NCI-H146 treated with DMSO at 0.1 percent for 48 hours (cell line): Measurements from ENCODE around the gene TPRG1.

Experiments
- DNase-seq: peaks from one replicate; lab custom pipeline; 2025; ENCODE audit not compliant: unreplicated experiment; lab: John Stamatoyannopoulos, UW

Gene TPRG1, protein sequence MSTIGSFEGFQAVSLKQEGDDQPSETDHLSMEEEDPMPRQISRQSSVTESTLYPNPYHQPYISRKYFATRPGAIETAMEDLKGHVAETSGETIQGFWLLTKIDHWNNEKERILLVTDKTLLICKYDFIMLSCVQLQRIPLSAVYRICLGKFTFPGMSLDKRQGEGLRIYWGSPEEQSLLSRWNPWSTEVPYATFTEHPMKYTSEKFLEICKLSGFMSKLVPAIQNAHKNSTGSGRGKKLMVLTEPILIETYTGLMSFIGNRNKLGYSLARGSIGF

GRCh38 chr3:189171707-189172106 is at the start of gene TPRG1:
Gene TPRG1 (plus strand): TSS chr3:189171971. CDS start chr3:189207385, 35,414 bp downstream.
- no peak for DNase-seq

GRCh38 chr3:189122110-189122509 is 49.7 kb upstream of the TPRG1 start:
- no peak for DNase-seq

- no peak for DNase-seq
These were observed 49.1 kb upstream of the TPRG1 start for GRCh38 chr3:189122526-189123205.

DNA sequence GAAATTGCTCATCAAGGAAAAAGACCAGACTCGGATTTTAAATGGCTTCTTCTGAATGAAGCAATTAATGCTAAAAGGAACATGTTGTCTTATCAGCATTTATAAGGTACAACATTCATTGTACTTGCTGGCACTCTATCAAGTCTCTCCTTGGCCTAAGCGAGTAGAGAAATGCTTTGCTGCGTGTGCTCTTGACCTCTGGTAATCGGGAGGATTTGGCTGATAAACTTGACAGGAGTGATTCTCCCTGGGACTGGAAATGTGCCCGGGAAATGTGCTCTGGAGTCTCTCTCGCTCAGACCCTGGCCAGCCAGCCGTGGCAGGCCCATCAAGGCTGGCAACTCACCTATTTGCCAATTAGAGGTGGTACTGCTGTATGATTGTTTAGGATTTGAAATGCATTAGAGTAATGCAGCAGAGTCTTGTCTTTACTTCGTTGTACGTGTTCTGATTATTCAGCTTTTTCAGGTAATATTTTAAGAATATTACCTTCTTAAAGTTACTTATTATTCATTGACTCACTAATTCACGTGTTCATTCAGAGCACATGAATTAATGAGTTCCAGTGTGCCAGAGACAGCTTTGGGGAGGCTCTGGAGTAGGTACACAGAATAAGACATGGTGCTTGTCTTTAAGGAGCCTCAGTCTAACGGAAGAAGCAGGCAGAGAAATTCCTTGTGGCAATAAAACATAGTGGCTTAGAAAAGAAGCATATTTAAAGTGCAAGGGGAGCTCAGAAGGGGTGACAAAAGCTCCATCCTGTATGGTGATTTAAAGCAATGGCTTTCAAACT is 48.0 kb upstream of the TPRG1 start:
- DNase-seq: no peak

- DNase-seq: no peak
These were observed 39.5 kb upstream of the TPRG1 start for GRCh38 chr3:189132231-189132671.

DNA sequence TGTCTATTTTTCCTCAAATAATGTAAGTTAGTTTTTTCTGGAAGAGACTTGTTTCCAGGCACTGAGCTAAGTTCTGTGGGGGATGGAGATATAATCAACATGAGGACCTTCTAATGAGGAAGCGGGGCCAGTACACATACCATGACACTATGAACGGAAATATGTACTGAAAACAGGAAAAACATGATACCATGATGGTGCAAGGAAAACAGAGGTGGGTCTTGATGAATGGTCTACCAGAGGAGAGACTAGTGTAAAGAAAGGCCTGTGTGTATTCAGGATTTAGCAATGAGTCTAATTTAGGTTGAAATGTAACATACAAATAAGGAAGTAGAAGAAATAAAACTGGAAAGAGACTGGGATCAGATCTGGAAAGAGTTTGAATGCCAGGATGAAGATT is 38.9 kb upstream of the TPRG1 start:
- DNase-seq: no peak

DNA sequence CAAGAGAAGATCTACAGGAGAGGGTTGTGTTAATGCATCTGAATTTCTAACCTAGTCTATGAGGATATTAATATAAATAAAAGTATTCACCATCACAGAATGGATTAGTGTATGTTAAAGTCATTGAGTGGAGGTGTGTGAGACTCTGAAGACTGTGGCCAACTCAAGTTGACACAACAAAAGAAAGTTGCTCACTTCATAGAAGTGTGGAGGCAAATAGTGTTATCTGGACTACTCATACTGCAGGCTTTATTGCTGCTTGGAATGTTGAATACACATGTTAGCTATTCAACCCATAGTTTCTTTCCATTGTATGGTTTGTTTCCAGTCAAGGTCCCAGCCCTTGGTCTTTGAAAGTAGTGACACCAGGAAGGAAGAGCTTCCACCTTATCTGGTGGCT is 38.0 kb upstream of the TPRG1 start:
- DNase-seq: no peak

GRCh38 chr3:189137416-189137815 is 34.4 kb upstream of the TPRG1 start:
- DNase-seq: no peak

GRCh38 chr3:189138901-189139610 is 32.7 kb upstream of the TPRG1 start:
- DNase-seq: no peak

DNA sequence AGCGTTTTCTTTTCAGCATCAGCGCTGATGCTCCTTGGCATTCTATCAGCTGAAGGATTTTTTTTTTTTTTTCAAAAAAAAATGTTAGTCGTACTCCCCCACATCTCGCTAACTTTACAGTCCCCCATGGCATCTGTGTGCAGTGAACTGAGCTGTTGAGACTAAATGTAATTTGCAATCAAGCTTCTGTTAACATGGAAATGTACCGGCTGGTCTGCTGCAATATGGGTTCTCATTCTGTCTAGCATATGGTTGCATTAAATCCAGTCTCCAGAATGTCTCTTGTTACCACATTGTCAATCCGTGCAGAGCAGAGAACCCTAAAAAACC is 32.2 kb upstream of the TPRG1 start:
- no peak for DNase-seq

GRCh38 chr3:189142527-189142926 is 29.2 kb upstream of the TPRG1 start:
- DNase-seq: no peak

DNA sequence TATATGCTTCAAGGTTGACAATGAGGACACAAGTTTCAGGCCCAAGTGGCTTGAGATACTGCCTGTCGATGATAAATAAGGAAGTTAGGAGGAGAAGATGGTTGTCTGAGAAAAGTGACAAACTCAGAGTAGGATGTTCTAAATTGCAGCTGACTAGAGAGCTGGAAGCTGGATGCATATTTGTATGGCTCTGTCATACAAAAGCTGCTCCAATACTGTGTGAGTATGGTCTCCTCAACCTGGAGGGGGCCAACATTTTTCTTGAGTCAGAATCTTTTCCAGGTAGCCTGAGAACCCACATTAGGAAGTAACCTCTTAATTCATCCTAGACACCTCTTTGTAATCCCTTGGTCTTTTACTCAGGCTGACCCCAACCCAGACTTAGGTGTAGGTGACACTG is 28.4 kb upstream of the TPRG1 start:
- no peak for DNase-seq

DNA sequence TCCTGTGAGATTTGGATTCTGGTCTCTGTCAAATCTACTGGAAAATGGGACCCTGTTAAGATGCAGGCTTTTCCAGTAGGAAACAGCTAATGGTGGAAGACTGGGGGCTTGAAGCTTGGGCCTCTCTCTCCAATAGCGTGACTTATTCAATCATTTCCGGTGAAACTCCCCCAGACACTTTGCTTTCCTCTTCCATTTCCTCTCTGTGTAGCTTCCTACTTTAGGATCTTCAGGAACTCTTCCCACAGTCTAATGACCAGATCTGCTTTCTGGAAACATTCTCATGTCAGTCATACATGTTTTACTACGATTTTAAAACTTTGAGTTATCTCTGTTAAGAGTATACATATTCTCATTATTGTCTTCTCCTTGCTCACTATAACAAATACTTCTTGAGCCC is 28.0 kb upstream of the TPRG1 start:
- DNase-seq: no peak

DNA sequence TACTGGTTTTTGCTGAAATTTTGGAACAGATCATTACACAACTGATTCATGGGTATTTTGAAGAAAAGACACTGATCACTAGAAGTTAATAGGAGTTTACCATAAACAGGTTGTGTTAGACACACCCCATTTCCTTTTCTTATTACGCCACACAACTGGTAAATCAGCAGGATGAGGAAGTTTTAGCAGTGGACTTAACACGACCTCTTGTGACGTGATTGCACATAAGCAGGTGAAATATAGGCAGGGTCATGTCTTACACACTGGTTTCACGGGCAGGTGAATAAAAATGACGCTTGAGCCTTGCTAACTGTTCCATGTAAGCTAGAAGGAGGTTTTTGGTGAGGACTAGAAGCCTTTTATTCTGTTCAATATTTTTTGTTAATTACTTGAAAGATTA is 27.1 kb upstream of the TPRG1 start:
- no peak for DNase-seq

DNA sequence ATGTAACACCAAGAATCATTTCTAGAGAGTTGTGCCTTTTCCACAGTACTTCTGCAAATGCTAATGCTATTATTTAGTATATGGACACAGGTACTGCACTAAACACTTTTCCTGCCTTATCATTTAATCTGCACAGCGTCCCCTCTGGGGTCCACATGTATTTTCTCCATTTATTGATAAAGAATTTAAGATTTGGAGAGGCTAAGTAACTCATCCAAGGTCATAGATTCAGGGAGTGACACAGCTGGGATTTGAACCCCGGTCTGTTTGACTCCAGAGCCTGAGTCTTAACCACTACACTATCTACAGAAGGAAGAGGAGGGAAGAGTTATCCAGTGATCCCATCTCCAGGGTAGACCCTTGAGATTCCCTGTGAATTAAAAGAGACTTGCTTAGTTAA is 24.9 kb upstream of the TPRG1 start:
- DNase-seq: no peak

DNA sequence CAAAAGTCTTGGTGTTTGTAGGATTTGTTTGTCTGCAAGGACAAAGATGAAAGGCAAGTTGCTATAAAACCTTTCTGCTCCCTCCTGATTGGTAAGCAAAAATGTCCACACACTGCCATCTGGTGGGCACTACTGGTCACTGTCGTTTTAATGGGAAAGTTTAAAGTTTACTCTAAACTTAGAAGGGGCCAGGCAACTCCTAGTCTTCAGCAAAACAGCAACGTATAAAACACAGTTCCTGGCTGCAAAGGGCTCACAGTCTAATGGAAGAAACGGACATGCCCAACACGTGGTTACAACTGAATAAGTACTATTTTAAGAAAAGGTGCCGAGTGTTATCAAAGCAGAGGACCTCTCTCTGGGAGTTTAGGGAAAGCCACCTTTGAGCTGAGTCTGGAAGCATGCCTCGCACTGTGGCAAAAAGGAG is 23.7 kb upstream of the TPRG1 start:
- peak; percentile 22 for DNase-seq

GRCh38 chr3:189149203-189149602 is 22.6 kb upstream of the TPRG1 start:
- DNase-seq: no peak

- DNase-seq: no peak
These were observed 14.4 kb upstream of the TPRG1 start for GRCh38 chr3:189157232-189158007.

DNA sequence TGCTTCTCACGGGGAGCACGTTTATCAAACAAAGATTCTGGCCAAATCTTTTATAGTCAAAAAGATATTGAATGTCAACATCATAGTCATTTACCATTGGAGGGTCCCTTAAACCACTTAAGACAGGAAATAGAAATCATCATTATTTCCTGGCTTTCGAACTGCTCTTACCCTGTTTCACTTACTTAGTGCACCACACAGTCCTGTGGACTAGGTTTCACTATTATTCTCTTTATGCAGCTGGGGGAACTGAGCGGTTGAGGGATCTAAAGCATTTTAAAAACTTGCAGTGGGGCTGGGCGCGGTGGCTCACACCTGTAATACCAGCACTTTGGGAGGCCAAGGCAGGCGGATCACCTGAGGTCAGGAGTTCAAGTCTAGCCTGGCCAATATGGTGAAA is 13.7 kb upstream of the TPRG1 start:
- no peak for DNase-seq

DNA sequence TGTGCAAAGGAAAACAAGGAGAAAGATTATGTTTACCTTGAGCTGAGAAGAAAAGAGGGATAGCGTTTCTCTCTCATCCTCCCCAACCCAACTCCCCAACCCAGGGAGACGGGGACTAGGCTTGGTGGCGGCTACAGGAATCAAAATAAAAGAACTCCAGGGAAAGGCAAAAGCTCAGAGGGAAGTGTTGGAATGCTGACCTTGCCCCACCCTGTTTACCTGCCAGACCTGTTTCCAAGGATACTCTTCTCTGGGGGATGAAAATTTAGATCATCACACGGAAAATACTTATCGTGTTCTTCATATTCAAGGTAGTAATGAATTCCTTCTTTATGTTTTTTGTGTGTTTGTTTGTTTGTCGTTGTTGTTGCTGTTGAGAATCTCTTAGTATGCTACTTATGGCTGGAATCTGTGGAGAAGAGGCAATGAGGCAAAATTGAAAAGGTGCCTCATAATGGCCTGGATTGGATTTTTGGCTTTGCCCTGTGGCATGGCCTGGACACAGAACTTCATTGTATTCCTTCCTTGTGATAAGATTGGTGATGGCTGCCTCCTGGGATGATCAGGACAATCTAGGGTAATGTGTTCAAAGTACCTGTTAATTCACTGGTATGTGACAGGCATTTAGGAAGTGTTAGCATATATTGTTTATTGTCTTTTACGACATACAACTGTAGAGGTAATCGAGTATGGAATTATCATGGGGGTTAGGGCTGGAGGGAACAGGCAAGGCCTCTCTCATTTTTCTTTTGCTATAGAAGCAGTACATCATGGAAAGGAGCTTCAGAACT is 11.1 kb upstream of the TPRG1 start:
- DNase-seq: no peak
